GM23248 (cell line): ENCODE measurements around the gene CASK.

Experiments
- EZH2 ChIP-seq: fragments of 200-600 bp; sonication (generic); IDR thresholded peaks from 2 replicates; pipeline ENCODE4 v1.6.1; 2018; ENCODE audit warnings: antibody characterized with exemption, mild to moderate bottlenecking; ENCODE audit not compliant: insufficient read depth, poor library complexity, severe bottlenecking
- EZH2phosphoT487 ChIP-seq: fragments of 200-600 bp; sonication (generic); IDR thresholded peaks from 2 replicates; pipeline ENCODE4 v1.6.1; 2018; ENCODE audit warnings: antibody characterized with exemption, moderate library complexity, mild to moderate bottlenecking, low read depth; ENCODE audit not compliant: insufficient read depth

- TF ChIP-seq EZH2 (no peak), EZH2phosphoT487 (no peak)
Observed at GRCh38 chrX:41655631-41656030, 267.7 kb downstream of the CASK start.
